Endothelial cell (in vitro differentiated cells): ENCODE measurements around the gene RHOH. TPM values are rescaled to one million over a fixed set of nuclear protein-coding genes. Genes with fewer than 3 reads are reported as not detected.
"Not testable (repeated sequence)": the region's sequence is repeated elsewhere in the genome, so short reads cannot be mapped to it uniquely, and the experiment has no call there.

Experiments used
- DNase-seq: peaks from one replicate; pipeline ENCODE4 v3.0.0; 2021; ENCODE audit warnings: low spot score
- H3K27ac Mint-ChIP-seq: one replicate; pipeline ENCODE4 v1.8.0; 2021; ENCODE audit warnings: mixed read lengths, inconsistent platforms; ENCODE audit not compliant: unreplicated experiment
- H3K27me3 Mint-ChIP-seq: one replicate; pipeline ENCODE4 v1.8.0; 2021; ENCODE audit warnings: mild to moderate bottlenecking, moderate library complexity, mixed read lengths, inconsistent platforms; ENCODE audit not compliant: unreplicated experiment
- H3K36me3 Mint-ChIP-seq: one replicate; pipeline ENCODE4 v1.8.0; 2021; ENCODE audit warnings: mild to moderate bottlenecking, low read depth, mixed read lengths, inconsistent platforms; ENCODE audit not compliant: unreplicated experiment
- H3K4me1 Mint-ChIP-seq: one replicate; pipeline ENCODE4 v1.8.0; 2021; ENCODE audit warnings: mild to moderate bottlenecking, mixed read lengths, inconsistent platforms; ENCODE audit not compliant: unreplicated experiment
- H3K4me3 Mint-ChIP-seq: one replicate; pipeline ENCODE4 v1.8.0; 2021; ENCODE audit warnings: mild to moderate bottlenecking, mixed read lengths, inconsistent platforms; ENCODE audit not compliant: unreplicated experiment
- H3K9me3 Mint-ChIP-seq: one replicate; pipeline ENCODE4 v1.8.0; 2021; ENCODE audit warnings: mixed read lengths, inconsistent platforms; ENCODE audit not compliant: unreplicated experiment
- CTCF ChIP-seq: fragments of 200-600 bp; sonication (generic); IDR thresholded peaks from one replicate; pipeline ENCODE4 v1.5.0; 2021; ENCODE audit warnings: antibody characterized with exemption; ENCODE audit not compliant: unreplicated experiment
- total RNA-seq: library from RNA; stranded (reverse); fragmentation: NEBNext Ultra II Directional; extraction: Animal tissue kit (Norgen Biotek cat#: 25700); gene quantifications from one replicate; pipeline ENCODE4 v1.2.1, GENCODE V29; 2021; ENCODE audit not compliant: unreplicated experiment

Gene RHOH
- total RNA-seq, 1 donor from 2014 or later: 20.4 TPM

- no peak for DNase-seq
- Mint-ChIP-seq H3K27ac (no peak overlapping the region), H3K27me3 (peaks cover 2% of the 10 kb centered on the region), H3K4me3 (no peak overlapping the region), H3K4me1 (no peaks in the 10 kb centered on the region), H3K36me3 (no peaks in the 10 kb centered on the region), H3K9me3 (no peaks in the 10 kb centered on the region)
- no peak for TF ChIP-seq CTCF
Measured at GRCh38 chr4:40281099-40281498, 84.3 kb downstream of the RHOH start.

GRCh38 chr4:40281913-40282312 is 85.1 kb downstream of the RHOH start:
- Mint-ChIP-seq H3K36me3 (no peaks in the 10 kb centered on the region), H3K4me1 (no peaks in the 10 kb centered on the region), H3K9me3 (no peaks in the 10 kb centered on the region), H3K27me3 (peaks cover 2% of the 10 kb centered on the region), H3K27ac (no peak overlapping the region), H3K4me3 (no peak overlapping the region)
- DNase-seq: no peak
- no peak for TF ChIP-seq CTCF

DNA sequence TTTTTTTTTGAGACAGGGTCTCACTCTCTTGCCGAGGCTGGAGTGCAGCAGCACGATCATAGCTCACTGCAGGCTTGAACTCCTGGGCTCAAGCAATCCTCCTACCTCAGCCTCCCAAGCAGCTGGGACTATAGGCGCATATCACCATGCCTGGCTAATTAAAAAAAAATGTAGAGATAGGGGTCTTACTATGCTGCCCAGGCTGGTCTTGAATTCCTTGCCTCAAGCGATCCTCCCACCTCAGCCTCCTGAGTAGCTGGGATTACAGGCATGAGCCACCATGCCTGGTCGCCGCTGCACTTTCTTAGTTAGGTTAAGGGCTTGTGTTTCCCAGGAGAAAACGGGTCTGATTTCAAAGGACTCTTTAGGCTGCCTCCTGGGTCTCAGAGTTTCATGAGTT is 86.0 kb downstream of the RHOH start:
- DNase-seq, H3K4me3 Mint-ChIP-seq: not testable (repeated sequence)

DNA sequence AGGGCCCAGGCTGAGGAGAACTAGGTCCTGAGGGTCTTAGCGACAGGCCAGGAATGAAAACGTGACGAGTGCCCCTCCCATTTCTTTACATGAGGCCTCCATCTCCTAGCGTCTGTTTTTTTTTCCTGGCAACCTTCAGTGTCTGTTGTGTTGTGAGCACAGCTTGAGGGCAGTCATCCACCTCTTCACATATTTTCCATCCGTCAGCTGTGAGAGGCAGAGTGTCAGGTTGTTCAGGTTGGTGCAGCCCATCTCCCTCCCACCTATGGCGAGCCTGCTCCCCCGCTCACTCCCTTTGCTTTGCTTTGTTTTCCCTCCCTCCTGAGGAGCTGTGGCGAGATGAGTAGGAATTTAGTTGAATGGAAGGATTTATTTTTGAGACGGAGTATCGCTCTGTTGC is 86.6 kb downstream of the RHOH start:
- no peak for TF ChIP-seq CTCF
- no peak for DNase-seq
- no peaks in the 10 kb centered on the region for H3K36me3 Mint-ChIP-seq
- no peak overlapping the region for H3K27ac Mint-ChIP-seq
- no peaks in the 10 kb centered on the region for H3K4me1 Mint-ChIP-seq
- H3K9me3 Mint-ChIP-seq: no peaks in the 10 kb centered on the region
- no peak overlapping the region for H3K4me3 Mint-ChIP-seq
- H3K27me3 Mint-ChIP-seq: peaks cover 2% of the 10 kb centered on the region

More for the DNA sequence above, 86.0 kb downstream of the RHOH start:
- H3K4me1 Mint-ChIP-seq, H3K36me3 Mint-ChIP-seq, H3K27me3 Mint-ChIP-seq, H3K27ac Mint-ChIP-seq, H3K9me3 Mint-ChIP-seq: not testable (repeated sequence)

DNA sequence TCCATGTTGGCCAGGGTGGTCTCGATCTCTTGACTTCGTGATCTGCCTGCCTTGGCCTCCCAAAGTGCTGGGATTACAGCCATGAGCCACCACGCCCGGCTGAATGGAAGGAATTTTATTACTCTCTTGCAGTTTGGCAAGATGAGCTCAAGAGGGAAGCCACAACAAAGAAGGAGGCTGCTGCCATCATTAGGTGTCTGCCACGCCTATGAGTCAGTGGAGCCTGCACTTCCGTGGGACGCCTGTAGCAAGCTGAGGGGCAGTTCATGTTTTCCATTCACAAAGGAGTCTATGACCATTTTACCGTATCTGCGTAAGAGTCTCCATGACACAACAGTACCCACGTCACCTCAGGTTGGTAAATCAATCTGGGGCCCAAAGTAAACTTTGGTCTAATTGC is 87.1 kb downstream of the RHOH start:
- no peak for TF ChIP-seq CTCF

DNA sequence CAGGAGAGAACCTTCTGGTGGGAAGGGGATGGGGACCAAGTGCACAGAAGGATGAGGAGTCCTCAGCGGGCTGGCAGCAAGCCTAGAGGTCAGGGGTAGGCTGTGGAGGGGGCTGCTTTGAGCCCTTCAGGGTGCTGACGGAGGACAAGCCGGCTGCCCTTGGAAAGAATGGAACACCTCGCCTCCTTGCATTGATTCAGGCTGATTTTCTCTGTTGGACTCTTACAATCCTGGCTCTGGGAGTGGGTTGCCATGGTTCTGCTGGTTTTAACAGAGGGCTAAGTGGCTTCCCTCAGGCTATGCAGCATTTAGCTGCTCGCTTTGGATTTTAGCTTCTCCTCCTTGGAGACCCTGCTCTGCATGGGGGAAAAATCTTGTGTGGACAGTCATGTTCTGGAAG is 88.9 kb downstream of the RHOH start:
- Mint-ChIP-seq H3K4me1 (peaks cover 6% of the 10 kb centered on the region), H3K9me3 (no peaks in the 10 kb centered on the region), H3K36me3 (no peaks in the 10 kb centered on the region), H3K4me3 (no peak overlapping the region), H3K27me3 (peaks cover 4% of the 10 kb centered on the region), H3K27ac (no peak overlapping the region)
- DNase-seq: no peak
- TF ChIP-seq CTCF: no peak

More for the DNA sequence above, 87.1 kb downstream of the RHOH start:
- H3K4me1 Mint-ChIP-seq: no peaks in the 10 kb centered on the region
- peaks cover 2% of the 10 kb centered on the region for H3K27me3 Mint-ChIP-seq
- DNase-seq: no peak
- H3K9me3 Mint-ChIP-seq: no peaks in the 10 kb centered on the region
- no peak overlapping the region for H3K4me3 Mint-ChIP-seq
- no peak overlapping the region for H3K27ac Mint-ChIP-seq
- no peaks in the 10 kb centered on the region for H3K36me3 Mint-ChIP-seq
